HG03196 (cell line): ENCODE results near the gene USP36.
"Not testable (repeated sequence)": the region's sequence is repeated elsewhere in the genome, so short reads cannot be mapped to it uniquely, and the experiment has no call there.

Experiments
- ATAC-seq: cut with Tn5 transposase; IDR thresholded peaks from one replicate; pipeline ENCODE4 v1.9.1; 2021; ENCODE audit not compliant: unreplicated experiment

USP36 gene

DNA sequence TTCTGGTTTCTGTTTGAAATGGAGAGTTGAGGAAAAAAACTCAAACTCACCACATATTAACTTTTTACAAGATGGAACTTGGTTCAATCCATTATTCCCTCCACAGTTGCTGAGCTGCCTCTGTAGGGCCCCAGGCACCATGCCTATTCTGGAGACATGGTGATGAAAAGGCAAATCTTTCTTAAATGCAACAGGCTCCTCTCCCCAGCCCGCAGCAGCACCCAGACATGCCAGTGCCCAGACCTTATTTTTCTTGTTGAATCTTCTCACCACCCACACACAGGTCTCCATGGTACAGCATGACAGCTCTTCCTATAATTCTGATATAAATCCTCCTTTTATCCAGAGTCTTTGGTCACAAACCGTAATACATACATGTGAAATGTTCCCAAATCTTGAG, 66.2 kb downstream of the USP36 start:
- ATAC-seq = no peak

GRCh38 chr17:78771758-78772382, 68.7 kb downstream of the USP36 start:
- ATAC-seq = no peak

- no peak for ATAC-seq
Measured at GRCh38 chr17:78769196-78769773, 71.3 kb downstream of the USP36 start.

DNA sequence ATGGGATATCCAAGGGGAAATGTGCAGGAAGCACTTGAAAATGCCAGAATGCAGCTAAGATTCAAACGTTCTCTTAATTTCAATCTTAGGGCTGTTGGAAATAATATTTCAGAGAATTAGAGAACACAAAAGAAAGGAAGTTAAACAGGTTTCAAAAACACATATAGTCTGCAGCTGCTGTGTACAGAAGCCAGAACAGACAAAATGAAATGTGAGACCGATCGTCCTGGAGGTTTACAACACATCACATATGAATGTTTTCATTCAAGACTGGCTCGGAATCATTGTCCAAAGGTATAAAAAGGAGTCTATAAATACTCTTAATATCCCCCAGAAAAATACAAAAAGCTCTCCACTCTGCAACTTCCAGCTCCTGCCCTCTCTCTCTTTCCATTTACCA, 72.8 kb downstream of the USP36 start:
- ATAC-seq = no peak

DNA sequence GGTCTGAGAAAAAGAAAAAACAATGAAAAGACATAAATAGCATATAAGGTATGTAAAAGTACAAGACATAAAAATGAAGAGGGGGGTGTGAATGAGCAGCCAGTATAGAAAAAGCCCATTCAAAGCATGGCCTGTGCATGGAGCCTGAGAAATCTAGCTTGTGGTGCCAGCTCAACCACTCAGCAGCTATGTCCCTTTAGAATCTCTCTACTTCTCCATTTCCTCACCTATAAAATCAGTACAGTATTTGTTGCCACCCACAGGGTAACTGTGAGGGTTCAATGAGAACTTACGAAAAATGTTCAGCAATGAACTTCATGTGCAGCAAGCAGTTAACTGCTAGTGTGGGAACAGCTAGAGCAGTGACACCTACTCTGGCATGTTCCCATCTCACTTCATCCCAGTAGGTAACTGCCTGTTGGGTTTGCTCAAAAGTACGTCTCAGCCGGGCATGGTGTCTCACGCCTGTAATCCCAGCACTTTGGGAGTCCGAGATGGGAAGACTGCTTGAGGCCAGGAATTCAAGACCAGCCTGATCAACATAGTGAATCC, 73.8 kb downstream of the USP36 start:
- no peak for ATAC-seq

DNA sequence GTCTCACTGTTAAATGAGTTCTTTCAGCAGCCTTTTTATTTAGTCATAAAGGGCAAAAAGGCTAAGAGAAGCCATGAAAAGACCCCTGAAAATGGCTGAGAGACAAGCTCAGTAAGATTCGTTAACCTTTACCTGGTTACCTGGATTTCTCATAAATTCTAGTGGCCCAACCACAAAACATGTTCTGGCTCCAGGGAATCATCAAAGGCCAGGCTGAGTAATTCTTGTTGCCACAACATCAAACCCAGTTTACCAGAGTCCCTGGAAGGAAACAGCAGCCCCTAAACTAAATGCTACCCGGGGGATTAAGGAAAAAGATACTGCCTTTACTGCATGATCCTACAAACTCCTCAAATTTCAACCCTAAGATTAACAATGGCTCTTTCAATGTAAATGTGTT, 74.4 kb downstream of the USP36 start:
- no peak for ATAC-seq

- no peak for ATAC-seq
Measured at GRCh38 chr17:78765821-78766220, 74.8 kb downstream of the USP36 start.

GRCh38 chr17:78764871-78765270, 75.7 kb downstream of the USP36 start:
- no peak for ATAC-seq

DNA sequence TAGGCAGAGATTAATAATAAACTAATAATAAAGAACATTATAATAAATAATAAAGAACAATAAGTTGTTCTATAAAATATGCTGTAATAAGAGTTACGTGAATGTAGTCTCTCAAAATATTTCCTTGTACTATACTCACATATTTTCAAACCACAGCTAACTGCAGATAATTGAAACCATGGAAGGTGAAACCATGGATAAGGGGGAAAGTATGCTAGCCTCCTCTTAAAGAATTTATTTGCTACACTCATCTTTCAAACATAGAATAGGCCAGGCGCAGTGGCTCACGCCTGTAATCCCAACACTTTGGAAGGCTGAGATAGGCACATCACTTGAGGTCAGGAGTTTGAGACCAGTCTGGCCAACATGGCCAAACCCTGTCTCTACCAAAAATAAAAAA, 77.1 kb downstream of the USP36 start:
- ATAC-seq = no peak

GRCh38 chr17:78761789-78762406, 78.7 kb downstream of the USP36 start:
- ATAC-seq = no peak

DNA sequence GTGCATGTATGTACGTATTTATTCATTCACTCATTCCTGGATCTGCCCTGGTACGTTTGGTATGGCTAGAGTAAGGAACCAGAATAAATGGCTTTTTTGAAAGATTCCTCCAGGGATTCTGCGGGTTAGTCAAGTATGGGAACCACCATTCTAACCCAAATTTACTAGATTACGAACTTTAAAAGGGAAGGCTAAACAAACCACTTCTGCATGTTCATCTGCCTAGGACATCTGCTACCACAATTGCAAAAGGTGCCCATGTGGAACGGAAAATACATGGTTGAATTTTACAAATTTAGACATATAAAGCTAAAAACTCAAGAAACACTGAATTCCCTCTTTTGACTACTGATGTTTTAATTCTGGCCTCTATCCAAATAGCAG, 80.7 kb downstream of the USP36 start:
- no peak for ATAC-seq

- no peak for ATAC-seq
Measured at GRCh38 chr17:78759203-78759968, 81.2 kb downstream of the USP36 start.

DNA sequence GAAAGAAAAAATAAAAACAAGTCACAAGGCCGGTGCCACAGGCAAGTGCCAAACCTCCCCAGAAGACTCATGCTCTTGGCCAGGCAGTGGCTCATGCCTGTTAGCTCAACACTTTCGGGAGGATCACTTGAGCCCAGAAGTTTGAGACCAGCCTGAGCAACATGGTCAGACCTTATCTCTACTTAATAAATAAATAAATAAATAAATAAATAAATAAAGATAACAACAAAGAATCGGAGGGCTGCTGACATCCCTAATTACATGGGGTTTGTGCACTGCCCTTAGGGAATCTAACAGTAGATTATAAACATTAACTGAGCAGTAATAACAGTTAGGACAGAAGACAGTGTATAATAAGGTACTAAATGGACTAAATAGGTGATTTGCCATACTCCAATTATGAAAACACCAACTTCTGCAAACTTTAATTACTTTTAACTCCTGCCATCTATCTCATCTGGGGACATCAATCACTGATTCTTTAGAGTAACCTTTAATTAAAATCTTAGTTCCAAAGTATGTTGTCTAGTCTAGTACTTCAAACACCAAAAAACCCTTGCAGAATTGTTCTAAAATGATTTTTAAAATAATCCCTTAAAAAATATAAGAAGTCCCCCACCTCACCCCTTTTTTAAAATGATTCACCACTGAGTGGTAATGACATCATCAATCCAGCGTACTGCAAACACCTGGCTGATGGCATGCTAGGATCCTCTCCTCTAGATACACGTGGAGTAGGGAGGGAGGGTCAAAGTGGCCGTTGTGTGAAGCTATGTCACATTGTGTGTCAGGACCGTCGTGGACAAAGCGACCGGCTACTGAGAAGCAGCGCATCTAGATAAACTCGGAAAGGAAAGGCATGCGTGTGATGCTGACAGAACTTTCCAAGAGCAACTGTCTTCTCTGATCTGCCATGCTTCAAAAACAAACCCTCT, 87.0 kb downstream of the USP36 start:
- no peak for ATAC-seq

DNA sequence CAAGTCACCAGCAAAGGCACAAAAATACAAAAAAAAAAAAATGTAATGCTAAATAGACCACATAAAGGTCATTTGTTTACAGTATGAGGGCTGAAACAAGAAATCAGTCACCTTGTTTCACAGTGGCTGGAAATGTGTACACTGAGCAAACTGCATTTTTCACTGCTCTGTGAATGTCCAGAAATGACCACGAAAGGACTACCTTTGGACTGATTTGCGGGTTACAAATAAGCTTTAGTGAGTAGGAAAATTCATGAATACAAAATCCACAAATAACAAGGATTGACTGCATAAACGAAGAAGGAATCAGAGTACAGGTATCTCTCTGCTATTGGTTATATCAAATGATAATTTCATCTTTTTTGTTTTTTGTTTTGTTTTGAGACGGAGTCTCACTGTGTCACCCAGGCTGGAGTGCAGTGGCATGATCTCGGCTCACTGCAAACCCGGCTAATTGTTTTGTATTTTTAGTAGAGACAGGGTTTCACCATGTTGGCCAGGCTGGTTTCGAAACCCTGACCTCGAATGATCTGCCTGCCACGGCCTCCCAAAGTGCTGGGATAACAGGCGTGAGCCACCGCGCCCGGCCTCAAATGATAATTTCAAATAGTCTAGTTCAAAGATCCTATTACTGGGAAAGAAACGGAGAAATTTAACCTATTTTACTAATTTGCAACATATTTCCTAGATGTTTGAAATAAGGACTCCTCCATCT, 89.0 kb downstream of the USP36 start:
- no peak for ATAC-seq

GRCh38 chr17:78751000-78751399, 89.6 kb downstream of the USP36 start:
- not testable (repeated sequence) for ATAC-seq

DNA sequence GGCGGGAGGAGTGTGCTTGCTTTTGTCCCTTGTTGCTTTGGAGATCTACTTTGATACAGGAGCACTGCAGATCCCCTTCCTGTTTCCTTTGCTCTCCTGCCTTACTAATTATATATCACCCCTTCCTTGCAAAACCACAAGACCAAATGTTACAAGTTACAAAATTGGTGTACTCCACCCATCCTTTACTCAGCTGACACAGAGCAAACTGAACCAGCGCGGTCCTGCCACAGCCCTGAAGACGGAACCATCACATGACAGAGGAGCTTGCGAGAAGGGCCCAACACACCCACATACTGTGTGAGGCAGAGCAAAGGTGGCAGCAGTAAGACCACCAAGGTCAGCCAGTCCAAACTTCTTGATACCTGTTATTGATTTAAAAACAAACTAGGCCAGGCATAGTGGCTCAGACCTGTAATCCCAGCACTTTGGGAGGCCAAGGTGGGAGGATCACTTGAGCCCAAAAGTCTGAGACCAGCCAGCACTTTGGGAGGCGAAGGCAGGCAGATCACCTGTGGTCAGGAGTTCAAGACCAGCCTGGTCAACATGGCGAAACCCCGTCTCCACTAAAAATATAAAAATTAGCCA, 91.8 kb downstream of the USP36 start:
- peak; percentile 61 for ATAC-seq

- ATAC-seq = peak; percentile 47
Measured at GRCh38 chr17:78748048-78748729, 92.4 kb downstream of the USP36 start.

DNA sequence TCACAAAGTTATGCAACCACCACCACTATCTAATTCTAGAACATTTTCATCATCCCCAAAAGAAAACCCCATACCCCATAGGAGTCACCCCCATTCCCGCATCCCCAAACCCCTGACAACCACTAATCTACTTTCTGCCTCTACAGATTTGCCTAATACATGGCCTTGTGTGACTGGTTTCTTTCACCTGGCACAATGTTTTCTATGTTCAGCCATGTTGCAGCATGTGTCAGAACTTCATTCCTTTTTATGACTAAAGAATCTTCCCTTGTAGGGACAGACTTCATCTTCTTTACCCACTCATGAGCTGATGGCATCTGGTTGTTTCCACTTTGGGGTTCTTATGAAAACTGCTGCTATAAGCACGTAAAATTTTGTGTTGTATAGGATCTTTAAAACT, 93.1 kb downstream of the USP36 start:
- ATAC-seq = no peak

- no peak for ATAC-seq
Measured at GRCh38 chr17:78746949-78747269, 93.7 kb downstream of the USP36 start.
